Measurements from ENCODE around the gene TESK1.
"Not testable (repeated sequence)": the region's sequence is repeated elsewhere in the genome, so short reads cannot be mapped to it uniquely, and the experiment has no call there.

TESK1 gene

DNA sequence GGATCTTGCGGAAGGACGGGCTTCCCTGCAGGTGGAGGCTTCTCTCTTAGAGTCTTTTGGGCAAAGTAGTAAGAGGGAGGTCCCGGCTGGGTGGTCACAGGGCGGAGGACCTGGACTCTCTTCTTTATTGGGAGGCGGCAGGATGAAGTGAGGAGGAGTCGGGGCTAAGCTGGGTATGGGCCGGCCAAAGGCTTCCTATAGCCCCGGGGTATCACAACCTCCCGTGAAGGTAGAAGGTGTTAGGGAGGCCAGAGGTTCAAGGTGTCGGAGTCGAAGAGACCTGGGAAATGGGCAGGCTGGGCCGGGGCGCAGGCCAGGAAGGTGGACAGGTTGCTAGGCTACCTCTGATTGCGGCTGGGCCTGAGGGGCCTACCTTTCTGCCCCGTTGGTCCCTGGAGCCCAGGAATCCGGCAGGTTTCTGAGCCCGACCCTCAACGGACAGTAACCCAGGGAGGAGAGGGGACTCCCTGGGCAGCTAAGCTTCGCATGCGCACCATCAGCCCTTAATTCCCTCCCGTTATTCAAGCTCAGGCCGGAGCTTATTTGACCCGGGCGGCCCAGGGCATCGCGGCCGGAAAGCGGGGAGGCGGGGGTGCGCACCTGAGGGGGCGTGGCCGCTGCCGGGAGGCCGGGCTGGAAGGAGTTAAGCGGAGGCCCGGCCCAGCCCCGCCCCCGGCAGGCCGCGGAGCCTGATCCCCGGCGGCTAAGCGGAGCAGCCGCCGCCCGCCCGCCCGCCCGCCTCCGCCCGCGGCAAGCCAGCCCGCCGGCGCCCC, at the start of gene TESK1:
Gene TESK1, plus strand, starts transcription at position 685 of the 773 bp plus-strand sequence. CDS start 358 bp downstream, outside the sequence.
- peak; percentile 84 for DNase-seq

- DNase-seq: no peak
Observed at GRCh38 chr9:35555881-35556280, 49.2 kb upstream of the TESK1 start.

DNA sequence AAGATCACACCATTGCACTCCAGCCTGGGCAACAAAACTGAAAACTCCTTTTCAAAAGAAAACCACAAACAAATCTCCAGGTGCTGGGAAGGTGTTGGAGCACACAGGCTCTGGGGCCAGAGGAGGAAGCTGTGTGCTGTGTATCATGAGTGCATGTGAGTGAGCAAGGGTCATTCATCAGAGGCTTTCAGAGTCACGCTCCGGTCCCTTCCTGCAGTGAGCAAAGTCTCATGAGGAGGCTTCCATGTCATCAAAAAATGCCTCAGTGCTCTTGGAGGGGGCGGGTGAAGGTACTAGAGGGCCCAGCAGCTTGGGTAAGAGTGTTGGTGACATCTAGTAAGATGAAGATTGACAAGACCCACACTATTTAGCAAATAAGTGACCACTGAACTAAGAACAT, 48.3 kb upstream of the TESK1 start:
- DNase-seq: no peak

DNA sequence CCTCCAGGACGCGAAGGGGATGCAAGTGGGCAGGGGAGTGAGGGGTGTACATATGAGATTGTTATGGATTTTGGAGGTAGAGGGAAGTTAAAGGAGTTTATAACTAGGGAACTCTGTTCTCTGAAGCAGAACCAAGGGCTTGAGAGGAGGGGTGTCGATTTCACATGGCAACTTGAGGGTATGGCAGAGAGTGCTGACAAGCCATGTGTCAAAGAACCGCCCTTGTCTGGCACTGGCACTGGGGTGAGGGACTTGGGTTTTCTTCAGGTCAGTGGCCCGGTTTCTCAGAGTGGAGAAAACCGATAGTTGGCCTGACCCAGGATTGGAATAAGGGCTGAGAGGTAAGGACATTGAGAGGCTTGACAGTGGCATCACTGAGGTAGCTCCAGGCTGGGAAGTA, 47.7 kb upstream of the TESK1 start:
- DNase-seq: no peak

- DNase-seq: no peak
Observed at GRCh38 chr9:35558185-35558584, 46.9 kb upstream of the TESK1 start.

DNA sequence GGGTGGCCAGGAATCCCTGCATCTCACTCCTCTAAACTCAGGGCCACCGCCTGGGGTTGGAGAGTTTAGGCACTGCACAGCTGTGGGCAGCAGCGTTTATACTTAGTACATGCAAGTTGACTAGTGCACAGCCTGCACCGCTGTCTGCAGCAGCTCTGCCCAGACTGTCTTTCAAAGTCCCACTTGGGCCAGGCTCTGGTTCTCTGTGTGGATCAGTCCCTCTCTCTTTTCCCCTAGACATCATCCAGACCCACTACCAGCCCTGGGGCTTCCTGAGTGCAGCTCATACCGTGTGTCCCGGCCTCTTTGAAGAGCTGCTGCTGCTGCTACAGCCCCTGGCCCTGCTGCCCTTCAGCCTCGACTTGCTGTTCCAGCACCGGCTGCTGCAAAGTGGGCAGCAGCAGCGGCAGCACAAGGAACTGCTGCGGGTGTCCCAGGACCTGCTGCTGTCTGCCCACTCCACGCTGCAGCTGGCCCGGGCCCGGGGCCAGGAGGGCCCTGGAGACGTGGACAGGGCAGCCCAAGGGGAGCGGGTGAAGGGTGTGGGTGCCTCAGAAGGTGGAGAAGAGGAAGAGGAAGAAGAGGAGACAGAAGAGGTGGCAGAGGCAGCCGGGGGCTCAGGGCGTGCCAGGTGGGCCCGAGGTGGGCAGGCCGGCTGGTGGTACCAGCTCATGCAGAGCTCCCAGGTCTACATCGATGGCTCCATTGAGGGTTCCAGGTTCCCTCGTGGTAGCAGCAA, 45.1 kb upstream of the TESK1 start:
- DNase-seq: no peak

DNA sequence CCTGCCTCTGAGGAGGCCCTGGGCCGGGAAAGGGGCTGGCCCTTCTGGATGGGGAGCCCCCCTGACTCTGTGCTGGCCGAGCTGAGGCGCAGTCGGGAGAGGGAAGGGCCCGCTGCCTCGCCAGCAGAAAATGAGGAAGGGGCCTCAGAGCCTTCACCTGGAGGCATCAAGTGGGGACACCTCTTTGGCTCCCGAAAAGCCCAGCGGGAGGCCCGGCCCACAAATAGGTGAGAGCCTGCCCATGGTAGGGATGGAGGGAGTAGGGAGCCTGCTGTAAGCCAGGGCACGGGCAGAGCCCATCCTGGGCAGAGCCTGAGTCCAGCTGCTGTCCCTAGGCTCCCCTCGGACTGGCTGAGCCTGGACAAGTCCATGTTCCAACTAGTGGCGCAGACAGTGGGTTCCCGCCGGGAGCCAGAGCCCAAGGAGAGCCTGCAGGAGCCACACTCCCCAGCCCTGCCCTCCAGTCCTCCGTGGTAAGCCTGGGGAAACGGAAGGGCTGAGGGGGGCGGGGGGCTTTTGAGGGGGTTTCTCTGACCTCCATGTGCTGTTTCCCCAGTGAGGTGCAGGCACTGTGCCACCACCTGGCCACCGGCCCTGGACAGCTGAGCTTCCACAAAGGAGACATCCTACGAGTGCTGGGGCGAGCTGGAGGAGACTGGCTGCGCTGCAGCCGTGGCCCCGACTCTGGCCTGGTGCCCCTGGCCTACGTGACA, 44.3 kb upstream of the TESK1 start:
- DNase-seq: no peak

- DNase-seq: no peak
Observed at GRCh38 chr9:35561468-35562261, 43.4 kb upstream of the TESK1 start.

- no peak for DNase-seq
Observed at GRCh38 chr9:35562895-35563780, 41.9 kb upstream of the TESK1 start.

DNA sequence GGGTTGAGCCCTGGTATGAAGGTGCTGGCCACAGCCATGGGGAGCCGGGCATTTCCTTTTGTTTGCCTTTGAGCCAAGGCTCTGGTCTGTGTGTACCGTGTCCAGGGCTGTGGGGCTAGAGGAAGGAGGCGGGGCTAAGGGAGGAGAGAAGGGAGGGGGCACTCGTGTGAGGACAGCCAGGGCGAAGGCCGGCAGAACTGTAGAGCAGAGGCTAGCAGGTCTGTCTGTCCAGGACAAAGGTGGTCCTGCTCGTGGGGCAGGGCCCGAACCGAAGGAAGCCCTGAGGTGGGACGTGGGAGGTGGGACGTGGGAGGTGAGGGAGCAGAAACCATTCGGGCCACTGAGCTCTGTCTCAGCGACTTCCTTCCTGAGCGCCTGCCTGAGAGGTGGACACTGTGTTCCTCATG, 41.3 kb upstream of the TESK1 start:
- no peak for DNase-seq

- DNase-seq: no peak
Observed at GRCh38 chr9:35564658-35565061, 40.4 kb upstream of the TESK1 start.

DNA sequence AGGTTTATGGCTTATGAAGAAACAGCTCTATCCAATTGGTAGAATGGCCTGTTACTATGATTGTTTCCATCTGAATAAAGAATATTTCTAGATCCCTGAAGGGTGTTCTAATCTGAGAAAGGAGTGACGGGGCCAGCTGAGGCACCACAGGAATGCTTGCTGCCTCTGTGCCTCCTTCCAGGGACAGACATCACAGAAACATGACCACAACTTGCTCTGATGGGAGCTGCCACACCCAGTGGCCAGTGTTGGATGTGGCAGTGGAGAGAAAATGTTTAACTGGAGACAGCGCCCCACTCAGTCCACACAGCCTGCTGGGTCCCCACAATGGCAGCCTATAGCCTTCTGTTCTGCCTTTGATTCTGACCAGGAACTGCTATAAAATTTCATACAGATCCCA, 38.6 kb upstream of the TESK1 start:
- DNase-seq: no peak

DNA sequence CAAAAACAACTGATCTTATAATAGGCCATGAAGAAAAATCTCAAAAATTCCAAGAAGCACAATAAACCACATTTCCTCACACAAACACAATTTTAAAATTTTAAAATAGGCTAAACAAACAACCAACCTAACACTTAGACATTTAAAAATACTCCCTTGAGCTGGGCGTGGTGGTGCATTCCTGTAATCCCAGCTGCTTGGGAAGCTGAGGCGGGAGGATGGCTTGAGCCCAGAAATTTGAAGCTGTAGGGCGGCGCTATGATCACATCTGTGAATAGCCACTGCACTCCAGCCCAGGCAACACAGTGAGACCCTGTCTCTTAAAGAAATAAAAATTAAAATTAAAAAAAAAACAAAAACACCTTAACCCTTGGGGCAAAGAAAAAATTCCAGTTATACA, 36.9 kb upstream of the TESK1 start:
- DNase-seq: no peak

GRCh38 chr9:35569206-35569605, 35.9 kb upstream of the TESK1 start:
- no peak for DNase-seq

GRCh38 chr9:35570709-35571504, 34.2 kb upstream of the TESK1 start:
- DNase-seq: peak; percentile 2

DNA sequence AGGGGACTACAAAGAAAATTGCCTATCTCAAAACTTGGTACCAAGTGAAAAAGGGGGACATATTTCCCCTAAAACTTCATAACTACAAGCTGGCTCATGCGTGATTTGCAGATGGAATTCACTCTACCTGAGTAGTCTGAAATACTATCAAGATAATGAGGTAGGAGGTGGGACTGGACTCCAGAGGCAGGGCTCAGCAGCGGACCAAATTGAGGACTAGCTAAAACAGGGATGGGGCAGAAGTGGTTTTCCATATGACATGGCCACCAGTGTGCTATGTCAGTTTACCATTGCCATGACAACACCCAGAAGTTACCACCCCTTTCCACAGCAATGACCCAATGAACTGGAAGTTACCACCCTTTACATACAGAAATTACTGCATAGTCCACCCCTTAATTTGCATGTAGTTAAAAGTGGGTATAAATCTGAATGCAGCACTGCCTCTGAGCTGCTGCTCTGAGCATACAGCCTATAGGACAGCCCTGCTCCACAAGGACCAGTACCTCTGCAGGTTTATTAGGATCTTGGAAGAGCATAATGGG, 30.4 kb upstream of the TESK1 start:
- DNase-seq: no peak

DNA sequence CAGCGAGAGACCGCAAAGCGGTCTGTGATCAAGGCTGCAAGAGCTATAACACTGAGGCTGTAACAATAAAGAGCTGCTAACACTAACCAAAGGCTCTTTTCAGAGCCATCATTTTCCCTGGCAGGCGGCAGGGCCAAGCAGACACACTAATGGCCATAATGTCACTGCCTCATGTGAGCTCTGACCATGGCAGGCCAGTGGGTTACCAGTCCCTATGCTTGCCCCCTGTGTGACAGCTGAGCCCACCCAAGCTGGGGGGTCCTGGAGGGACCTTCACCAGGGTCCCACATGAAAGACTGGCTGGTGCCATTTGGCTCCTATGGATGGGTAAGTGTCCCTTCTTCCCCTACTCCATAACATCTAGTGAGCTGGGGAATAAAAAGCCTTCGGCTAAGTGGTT, 29.6 kb upstream of the TESK1 start:
- no peak for DNase-seq

DNA sequence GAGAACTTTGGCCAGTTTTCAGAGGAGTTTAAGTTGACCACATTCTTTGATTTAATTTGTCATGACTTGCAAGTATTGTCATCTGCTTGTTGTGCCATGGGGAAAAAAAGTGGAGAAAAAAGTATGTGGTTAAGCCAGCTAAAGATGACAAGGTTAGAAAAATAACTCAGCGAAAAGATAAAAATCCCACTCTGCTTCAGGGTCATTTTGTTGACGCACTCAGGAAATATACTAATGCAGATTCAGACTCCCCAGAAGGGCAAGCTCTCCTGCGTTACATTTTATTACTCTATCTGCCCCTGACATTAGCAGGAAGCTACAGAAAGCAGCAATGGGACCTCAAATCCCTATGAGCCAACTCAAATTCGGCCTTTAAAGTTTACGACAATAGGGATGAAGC, 27.6 kb upstream of the TESK1 start:
- DNase-seq: no peak

GRCh38 chr9:35579130-35579529, 25.9 kb upstream of the TESK1 start:
- DNase-seq: no peak

GRCh38 chr9:35579659-35580227, 25.3 kb upstream of the TESK1 start:
- DNase-seq: not testable (repeated sequence)
